GM23338 (cell line): Measurements from ENCODE around the gene SLC29A4.
A peak's percentile ranks its signal among the peaks of the same experiment; 100 is the strongest.

Experiments used
- CREB1 ChIP-seq: fragments of 250-450 bp; sonication (Bioruptor Pico); IDR thresholded peaks from 2 replicates; pipeline ENCODE4 v1.5.0; 2020; ENCODE audit warnings: low read depth, mild to moderate bottlenecking, moderate library complexity
- CTCF ChIP-seq, 2 experiments: fragments of 200-600 bp in 1 of 2; sonication (generic) in 1 of 2; conservative IDR thresholded peaks; 2 replicates each; pipeline versions ENCODE4 v1.5.1 to v1.6.1; 2016 to 2017; ENCODE audit warnings: antibody characterized with exemption in 2 of 2, low read depth in 2 of 2, mild to moderate bottlenecking in 2 of 2, moderate library complexity in 1 of 2
- ETS1 ChIP-seq: IDR thresholded peaks from 2 replicates; pipeline ENCODE4 v1.6.1; 2016; ENCODE audit warnings: antibody characterized with exemption
- EZH2 ChIP-seq: fragments of 200-600 bp; sonication (generic); IDR thresholded peaks from one replicate; pipeline ENCODE4 v1.8.0; 2017; ENCODE audit warnings: antibody characterized with exemption, mild to moderate bottlenecking, low read depth; ENCODE audit not compliant: unreplicated experiment
- EZH2phosphoT487 ChIP-seq: fragments of 200-600 bp; sonication (generic); IDR thresholded peaks from one replicate; pipeline ENCODE4 v1.8.1; 2018; ENCODE audit warnings: antibody characterized with exemption; ENCODE audit not compliant: unreplicated experiment
- POLR2AphosphoS5 ChIP-seq: IDR thresholded peaks from 2 replicates; pipeline ENCODE4 v1.6.1; 2016; ENCODE audit warnings: antibody characterized with exemption, low read depth
- REST ChIP-seq: IDR thresholded peaks from one replicate; pipeline ENCODE4 v1.6.1; 2018; ENCODE audit warnings: antibody characterized with exemption; ENCODE audit not compliant: unreplicated experiment
- ZNF114 ChIP-seq: fragments of 250-450 bp; sonication (Bioruptor Pico); IDR thresholded peaks from 2 replicates; pipeline ENCODE4 v1.5.0; 2020; ENCODE audit warnings: mild to moderate bottlenecking, moderate library complexity

- TF ChIP-seq CTCF (conservative IDR thresholded peaks at IDR 0.05; ENCODE audit: low read depth in 2 of 2), result peak; percentile 26 to 81; a peak in 3 of 4 replicates
- TF ChIP-seq EZH2phosphoT487, result no peak
- TF ChIP-seq ETS1, result no peak
- TF ChIP-seq EZH2, result no peak
- TF ChIP-seq REST, result no peak
- no peak for TF ChIP-seq CREB1 (CRISPR knock-in tag)
- no peak for TF ChIP-seq POLR2AphosphoS5
- no peak for TF ChIP-seq ZNF114 (CRISPR knock-in tag)
Observed at GRCh38 chr7:5284304-5285281, 1.9 kb downstream of the SLC29A4 start.
